SK-N-SH (cell line): ENCODE data around the gene TSPAN14. TPM values are rescaled to one million over a fixed set of nuclear protein-coding genes. Genes with fewer than 3 reads are reported as not detected.

Experiments
- CTCF ChIA-PET: fragments of 300-600, 350-600 bp; formaldehyde crosslinking; extraction: SDS; loops from one replicate; lab custom pipeline; 2021; lab: Yijun Ruan, JAX
- POLR2A ChIA-PET: fragments of 350-600 bp; sonication (Branson Sonifier 250); formaldehyde crosslinking; extraction: SDS; loops from one replicate; lab custom pipeline; 2020; ENCODE audit warnings: antibody characterized with exemption, inconsistent platforms; lab: Yijun Ruan, JAX
- DNase-seq: peaks from one replicate; pipeline ENCODE4 v3.0.0; 2012
- H2AFZ ChIP-seq: fragments of 200-600 bp; sonication (generic); 2 replicates; pipeline ENCODE4 v1.8.1; 2016; ENCODE audit warnings: antibody characterized with exemption, mild to moderate bottlenecking, low read depth
- H3F3A ChIP-seq: fragments of 200-600 bp; sonication (generic); replicated peaks from 2 replicates; pipeline ENCODE3; 2016; ENCODE audit warnings: antibody characterized with exemption, mild to moderate bottlenecking; ENCODE audit not compliant: insufficient read depth
- H3K27ac ChIP-seq, 2 experiments: fragments of 200-500 bp in 1 of 2; fragments of 200-600 bp in 1 of 2; sonication (Bioruptor generic) in 1 of 2; sonication (generic), shearing (Covaris generic) in 1 of 2; 2 replicates each; pipeline versions ENCODE4 v1.5.1 to v1.6.1; 2014 to 2016; ENCODE audit warnings: low read depth in 2 of 2, inconsistent platforms in 1 of 2, low read length in 1 of 2, mild to moderate bottlenecking in 1 of 2, mixed read lengths in 1 of 2
- H3K27me3 ChIP-seq: fragments of 200-600 bp; sonication (generic), shearing (Covaris generic); 2 replicates; pipeline ENCODE4 v1.6.1; 2016; ENCODE audit warnings: mixed run types; ENCODE audit not compliant: insufficient read depth
- H3K36me3 ChIP-seq, 2 experiments: fragments of 200-500 bp in 1 of 2; fragments of 200-600 bp in 1 of 2; sonication (Bioruptor generic) in 1 of 2; sonication (generic) in 1 of 2; replicated peaks in 1 of 2; 2 replicates each; pipeline versions ENCODE3 to v1.5.1; 2014 to 2016; ENCODE audit warnings: low read length in 1 of 2, mild to moderate bottlenecking in 1 of 2; ENCODE audit not compliant: insufficient read depth in 2 of 2, control insufficient read depth in 1 of 2
- H3K4me1 ChIP-seq, 2 experiments: fragments of 200-500 bp in 1 of 2; fragments of 200-600 bp in 1 of 2; sonication (Bioruptor generic) in 1 of 2; sonication (generic), shearing (Covaris generic) in 1 of 2; 2 replicates each; pipeline versions ENCODE4 v1.5.1 to v1.6.1; 2014 to 2016; ENCODE audit warnings: low read depth in 1 of 2, low read length in 1 of 2, mixed run types in 1 of 2; ENCODE audit not compliant: insufficient read depth in 2 of 2, control insufficient read depth in 1 of 2
- H3K4me2 ChIP-seq: fragments of 200-600 bp; sonication (generic), shearing (Covaris generic); 2 replicates; pipeline ENCODE4 v1.6.1; 2017; ENCODE audit warnings: mixed run types
- H3K4me3 ChIP-seq, 2 experiments: fragments of 200-500 bp in 1 of 2; fragments of 200-600 bp in 1 of 2; sonication (Bioruptor generic) in 1 of 2; sonication (generic), shearing (Covaris generic) in 1 of 2; 2 replicates each; pipeline versions ENCODE4 v1.5.1 to v1.8.1; 2014 to 2016; ENCODE audit warnings: low read depth in 2 of 2, inconsistent platforms in 1 of 2, low read length in 1 of 2, mild to moderate bottlenecking in 1 of 2, mixed read lengths in 1 of 2, moderate library complexity in 1 of 2
- H3K79me2 ChIP-seq: fragments of 200-600 bp; sonication (generic); 2 replicates; pipeline ENCODE4 v1.8.1; 2017; ENCODE audit warnings: mild to moderate bottlenecking; ENCODE audit not compliant: insufficient read depth
- H3K9ac ChIP-seq: fragments of 200-600 bp; sonication (generic); 2 replicates; pipeline ENCODE4 v1.6.1; 2017; ENCODE audit warnings: mixed run types
- H3K9me2 ChIP-seq: fragments of 200-600 bp; sonication (generic); 2 replicates; pipeline ENCODE4 v1.6.1; 2017; ENCODE audit warnings: mixed run types
- H3K9me3 ChIP-seq: fragments of 200-600 bp; sonication (generic); 2 replicates; pipeline ENCODE4 v1.6.1; 2017; ENCODE audit warnings: mixed run types, mild to moderate bottlenecking, moderate library complexity
- H4K20me1 ChIP-seq: fragments of 200-600 bp; sonication (generic); 2 replicates; pipeline ENCODE4 v1.6.1; 2017; ENCODE audit warnings: mild to moderate bottlenecking, mixed run types; ENCODE audit not compliant: insufficient read depth
- FOSL2 ChIP-seq: IDR thresholded peaks from 2 replicates; pipeline ENCODE4 v1.4.0; 2012; ENCODE audit warnings: low read depth, mild to moderate bottlenecking, moderate library complexity, borderline replicate concordance
- FOXJ3 ChIP-seq: sonication (generic); formaldehyde crosslinking; IDR thresholded peaks from 2 replicates; pipeline ENCODE4 v1.5.1; 2020; ENCODE audit warnings: mild to moderate bottlenecking, missing genetic modification reagents
- FOXM1 ChIP-seq: IDR thresholded peaks from 2 replicates; pipeline ENCODE4 v1.4.0; 2012; ENCODE audit warnings: low read depth, mild to moderate bottlenecking
- NFIC ChIP-seq: IDR thresholded peaks from 2 replicates; pipeline ENCODE4 v1.4.0; 2012; ENCODE audit warnings: borderline replicate concordance
- NRF1 ChIP-seq: IDR thresholded peaks from 2 replicates; pipeline ENCODE4 v1.6.1; 2012; ENCODE audit warnings: low read depth, mild to moderate bottlenecking, low read length
- RFX5 ChIP-seq: IDR thresholded peaks from 2 replicates; pipeline ENCODE4 v1.6.1; 2012; ENCODE audit warnings: mild to moderate bottlenecking, improper control_type of control experiment, low read length
- SIN3A ChIP-seq: IDR thresholded peaks from 2 replicates; pipeline ENCODE4 v1.6.1; 2012; ENCODE audit warnings: low read depth, mild to moderate bottlenecking, low read length, moderate library complexity, borderline replicate concordance
- TEAD4 ChIP-seq: IDR thresholded peaks from 2 replicates; pipeline ENCODE4 v1.4.0; 2012; ENCODE audit warnings: mild to moderate bottlenecking, borderline replicate concordance; ENCODE audit not compliant: insufficient read depth
- WGBS: methylation state at CpG from one replicate; pipeline ENCODE4 v1.1.6; 2017; ENCODE audit warnings: low lambda C conversion rate; 5-methylcytosine and 5-hydroxymethylcytosine counted together
- polyA plus RNA-seq, 3 experiments: library from polyadenylated mRNA; depleted of rRNA; stranded (reverse); fragments of >200 nt; gene quantifications; 2 replicates each; pipeline ENCODE4 v1.2.3, GENCODE V29; 2012
- TF ChIP-seq, protein P1 (sequence below): IDR thresholded peaks from 2 replicates; pipeline ENCODE4; 2012
- TF ChIP-seq, protein P2 (sequence below): fragments of 200-600 bp; sonication (generic); IDR thresholded peaks from 2 replicates; pipeline ENCODE4 v1.6.1; 2017; ENCODE audit warnings: antibody characterized with exemption, mild to moderate bottlenecking, moderate library complexity

Gene TSPAN14
- polyA plus RNA-seq, 1 of the 3 experiments (the other 2 are of a cell fraction), result 78.1 TPM

DNA sequence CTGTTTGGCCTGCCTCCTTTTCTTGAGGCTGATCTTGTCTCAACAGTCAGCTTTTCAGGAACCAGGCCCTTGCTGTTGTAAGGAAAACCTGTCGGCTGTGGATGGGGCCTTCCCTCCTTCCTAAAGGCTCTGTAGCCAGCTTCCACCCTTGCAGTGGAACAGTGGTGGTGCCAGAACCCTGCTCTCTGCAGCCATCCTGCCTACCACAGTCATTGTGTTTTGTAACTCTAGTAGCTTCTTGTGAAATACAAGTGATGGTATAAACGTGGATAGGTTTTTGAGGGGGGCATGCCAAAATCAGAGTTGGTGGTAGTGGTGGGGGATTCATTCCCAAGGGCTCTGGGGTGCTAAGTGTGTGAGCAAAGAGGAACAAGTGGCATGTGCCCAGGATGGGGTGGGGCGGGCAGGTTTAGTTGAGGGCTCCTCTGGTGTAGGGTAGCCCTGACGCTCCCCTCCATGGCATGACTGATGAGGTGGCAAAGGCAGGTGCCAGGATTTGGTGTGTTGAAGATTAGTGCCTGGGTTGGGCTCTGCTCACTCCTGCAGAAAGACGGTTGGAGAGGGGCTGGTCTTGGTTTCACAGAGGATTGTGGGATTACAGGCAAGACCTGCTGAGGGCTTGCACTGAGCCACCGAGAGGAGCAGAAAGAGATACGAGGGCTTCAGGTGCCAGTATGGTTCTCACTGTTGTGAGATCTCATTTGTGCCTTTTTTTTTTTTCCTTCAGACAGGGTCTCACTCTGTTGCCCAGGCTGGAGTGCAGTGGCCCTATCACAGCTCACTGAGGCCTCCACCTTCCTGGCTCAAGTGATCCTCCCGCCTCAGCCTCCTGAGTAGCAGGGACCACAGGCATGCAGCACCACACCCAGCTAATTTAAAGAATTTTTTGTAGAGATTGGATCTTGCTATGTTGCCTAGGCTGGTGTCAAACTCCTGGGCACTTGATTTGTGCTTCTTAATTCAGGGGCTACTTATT lies 7.4 kb downstream of the TSPAN14 start (continued):
- TF ChIP-seq, protein P1, sequence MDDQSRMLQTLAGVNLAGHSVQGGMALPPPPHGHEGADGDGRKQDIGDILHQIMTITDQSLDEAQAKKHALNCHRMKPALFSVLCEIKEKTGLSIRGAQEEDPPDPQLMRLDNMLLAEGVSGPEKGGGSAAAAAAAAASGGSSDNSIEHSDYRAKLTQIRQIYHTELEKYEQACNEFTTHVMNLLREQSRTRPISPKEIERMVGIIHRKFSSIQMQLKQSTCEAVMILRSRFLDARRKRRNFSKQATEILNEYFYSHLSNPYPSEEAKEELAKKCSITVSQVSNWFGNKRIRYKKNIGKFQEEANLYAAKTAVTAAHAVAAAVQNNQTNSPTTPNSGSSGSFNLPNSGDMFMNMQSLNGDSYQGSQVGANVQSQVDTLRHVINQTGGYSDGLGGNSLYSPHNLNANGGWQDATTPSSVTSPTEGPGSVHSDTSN, result no peak
- no peak for TF ChIP-seq FOXM1
- TF ChIP-seq FOSL2, result no peak
- no peak for TF ChIP-seq RFX5
- TF ChIP-seq NRF1, result no peak
- no peak for TF ChIP-seq SIN3A

DNA sequence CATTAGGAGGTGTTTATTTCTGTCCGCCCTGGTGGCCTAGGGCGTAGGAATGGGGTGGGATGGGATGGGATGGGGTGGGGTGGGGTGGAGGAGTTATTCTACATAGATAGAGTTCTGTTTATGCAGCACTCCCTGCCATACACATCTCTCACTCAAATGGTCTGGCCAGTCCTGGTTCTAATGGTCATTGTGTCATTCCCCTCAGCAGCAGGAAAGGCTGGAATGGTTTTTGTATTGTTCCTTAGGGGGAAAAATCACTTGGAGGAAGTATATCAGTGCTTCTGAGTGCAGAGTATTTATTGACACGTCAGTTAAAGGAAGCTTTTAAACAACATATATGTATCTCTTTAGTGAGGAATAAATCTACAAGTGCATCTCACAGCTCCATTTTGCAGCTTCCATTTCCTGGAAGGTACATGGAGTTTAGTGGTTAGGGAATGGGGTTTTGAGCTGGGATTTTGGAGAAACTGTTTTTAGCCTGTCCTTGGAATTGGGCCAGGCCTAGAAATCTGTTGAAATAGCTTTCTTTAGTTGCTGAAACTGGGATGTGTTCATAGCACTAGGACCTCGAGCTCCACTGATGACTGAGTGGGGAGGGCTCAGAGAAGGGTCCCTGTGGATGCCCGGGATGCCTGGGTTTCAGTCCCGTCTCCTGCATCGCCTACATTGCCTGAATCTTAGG lies 8.3 kb downstream of the TSPAN14 start:
- POLR2A ChIA-PET, result no interaction called here
- Histone ChIP-seq H3K4me2 (peak overlapping the region; percentile 64), H3K36me3 (no peaks in the 10 kb centered on the region), H3K9me2 (no peaks in the 10 kb centered on the region), H3K4me1 (peaks cover 77 to 83% of the 10 kb centered on the region in 2 experiments), H3F3A (peaks cover 8% of the 10 kb centered on the region), H3K79me2 (peaks cover 100% of the 10 kb centered on the region), H4K20me1 (peaks cover 99% of the 10 kb centered on the region), H3K27me3 (no peaks in the 10 kb centered on the region), H3K27ac (peak overlapping the region; percentile 36 to 38), H3K4me3 (no peak overlapping the region), H3K9me3 (no peaks in the 10 kb centered on the region), H2AFZ (no peak overlapping the region), H3K9ac (no peak overlapping the region)
- no peak for DNase-seq
- no peak; the same call in 1 of the 2 replicates for TF ChIP-seq NFIC
- TF ChIP-seq, protein P1, result no peak
- TF ChIP-seq, protein P2, sequence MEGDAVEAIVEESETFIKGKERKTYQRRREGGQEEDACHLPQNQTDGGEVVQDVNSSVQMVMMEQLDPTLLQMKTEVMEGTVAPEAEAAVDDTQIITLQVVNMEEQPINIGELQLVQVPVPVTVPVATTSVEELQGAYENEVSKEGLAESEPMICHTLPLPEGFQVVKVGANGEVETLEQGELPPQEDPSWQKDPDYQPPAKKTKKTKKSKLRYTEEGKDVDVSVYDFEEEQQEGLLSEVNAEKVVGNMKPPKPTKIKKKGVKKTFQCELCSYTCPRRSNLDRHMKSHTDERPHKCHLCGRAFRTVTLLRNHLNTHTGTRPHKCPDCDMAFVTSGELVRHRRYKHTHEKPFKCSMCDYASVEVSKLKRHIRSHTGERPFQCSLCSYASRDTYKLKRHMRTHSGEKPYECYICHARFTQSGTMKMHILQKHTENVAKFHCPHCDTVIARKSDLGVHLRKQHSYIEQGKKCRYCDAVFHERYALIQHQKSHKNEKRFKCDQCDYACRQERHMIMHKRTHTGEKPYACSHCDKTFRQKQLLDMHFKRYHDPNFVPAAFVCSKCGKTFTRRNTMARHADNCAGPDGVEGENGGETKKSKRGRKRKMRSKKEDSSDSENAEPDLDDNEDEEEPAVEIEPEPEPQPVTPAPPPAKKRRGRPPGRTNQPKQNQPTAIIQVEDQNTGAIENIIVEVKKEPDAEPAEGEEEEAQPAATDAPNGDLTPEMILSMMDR, result no peak
- no peak for TF ChIP-seq TEAD4
- no peak for TF ChIP-seq NRF1
- TF ChIP-seq FOXJ3, result no peak
- no peak for TF ChIP-seq FOXM1
- CTCF ChIA-PET, result interaction anchor here (1.0 to 35.3 kb wide), 6 partner anchors 16 to 200 kb away, joined by 3 to 602 read pairs (median 4); no protein-coding TSS in a partner anchor
- 67% methylated on average over 7 of the region's 7 CpGs for WGBS
